Measurements from ENCODE around the gene TTF1.

Gene TTF1, protein sequence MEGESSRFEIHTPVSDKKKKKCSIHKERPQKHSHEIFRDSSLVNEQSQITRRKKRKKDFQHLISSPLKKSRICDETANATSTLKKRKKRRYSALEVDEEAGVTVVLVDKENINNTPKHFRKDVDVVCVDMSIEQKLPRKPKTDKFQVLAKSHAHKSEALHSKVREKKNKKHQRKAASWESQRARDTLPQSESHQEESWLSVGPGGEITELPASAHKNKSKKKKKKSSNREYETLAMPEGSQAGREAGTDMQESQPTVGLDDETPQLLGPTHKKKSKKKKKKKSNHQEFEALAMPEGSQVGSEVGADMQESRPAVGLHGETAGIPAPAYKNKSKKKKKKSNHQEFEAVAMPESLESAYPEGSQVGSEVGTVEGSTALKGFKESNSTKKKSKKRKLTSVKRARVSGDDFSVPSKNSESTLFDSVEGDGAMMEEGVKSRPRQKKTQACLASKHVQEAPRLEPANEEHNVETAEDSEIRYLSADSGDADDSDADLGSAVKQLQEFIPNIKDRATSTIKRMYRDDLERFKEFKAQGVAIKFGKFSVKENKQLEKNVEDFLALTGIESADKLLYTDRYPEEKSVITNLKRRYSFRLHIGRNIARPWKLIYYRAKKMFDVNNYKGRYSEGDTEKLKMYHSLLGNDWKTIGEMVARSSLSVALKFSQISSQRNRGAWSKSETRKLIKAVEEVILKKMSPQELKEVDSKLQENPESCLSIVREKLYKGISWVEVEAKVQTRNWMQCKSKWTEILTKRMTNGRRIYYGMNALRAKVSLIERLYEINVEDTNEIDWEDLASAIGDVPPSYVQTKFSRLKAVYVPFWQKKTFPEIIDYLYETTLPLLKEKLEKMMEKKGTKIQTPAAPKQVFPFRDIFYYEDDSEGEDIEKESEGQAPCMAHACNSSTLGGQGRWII

DNA sequence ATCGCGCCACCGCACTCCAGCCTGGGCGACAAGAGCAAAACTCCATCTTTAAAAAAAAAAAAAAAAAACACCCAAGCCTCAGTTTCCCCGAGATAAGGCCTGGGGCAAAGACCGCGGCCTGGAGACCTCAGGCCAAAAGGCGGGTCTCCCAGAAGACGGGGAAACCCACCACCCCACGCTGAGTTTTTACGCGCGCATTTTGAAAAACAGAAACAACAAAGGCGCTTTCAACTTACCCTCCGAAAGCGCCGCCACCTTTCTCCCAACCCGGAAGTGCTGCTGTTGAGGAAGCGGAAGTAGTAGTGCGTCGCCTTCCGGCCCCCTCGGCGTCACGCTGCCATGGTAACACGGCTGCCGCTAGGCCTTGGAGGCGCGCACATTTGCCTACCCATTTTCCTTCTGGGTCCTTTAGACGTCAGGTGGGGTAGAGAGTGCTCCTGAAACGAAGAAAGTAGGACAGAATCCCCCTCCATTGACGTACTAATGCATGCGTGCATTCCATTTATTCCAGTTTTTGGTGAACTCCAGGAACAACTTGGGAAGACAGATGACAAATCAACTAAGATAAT lies at the start of gene TTF1:
TSS of gene TTF1 (minus strand) at position 287 of the 569 bp plus-strand sequence. CDS start 4,019 bp downstream, outside the sequence.
- peaks cover 4% of the 10 kb centered on the region; the same call in 1 of the 2 replicates for H3K36me3 ChIP-seq (replicated peaks)
- in situ Hi-C loops (cut with MboI; ENCODE audit: low sequenced_read_pairs) = no loop called here
- peaks cover 12% of the 10 kb centered on the region for H3K4me1 ChIP-seq
- H3K4me3 ChIP-seq = peak within 1 kb of the TSS; percentile 59
- no peaks in the 10 kb centered on the region for H3K27me3 ChIP-seq (ENCODE audit: low read depth)
- peak; percentile 90 to 94 for DNase-seq (ENCODE audit: low spot score in 2 of 2)
- no peaks in the 10 kb centered on the region for H3K9me3 ChIP-seq

DNA sequence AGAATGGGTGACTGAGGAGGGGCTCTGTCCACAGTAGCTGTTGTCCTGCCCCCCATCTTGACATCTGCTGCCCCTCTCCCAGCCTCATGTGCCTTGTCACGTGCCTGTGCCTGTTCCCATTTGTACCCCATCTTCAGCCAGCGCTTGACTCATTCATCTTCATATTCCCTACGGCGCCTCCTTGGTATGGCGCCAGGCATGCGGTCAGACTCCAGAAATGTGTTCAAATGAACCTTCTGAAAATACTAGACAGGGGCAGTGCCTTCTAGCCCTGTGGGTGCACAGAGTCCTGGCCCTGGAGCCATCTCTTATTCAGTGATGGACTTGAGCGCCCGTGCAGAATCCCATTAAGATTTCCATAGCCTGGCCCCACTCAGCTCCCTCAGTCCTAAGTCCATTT lies 49.6 kb upstream of the TTF1 start:
- H3K9me3 ChIP-seq = no peaks in the 10 kb centered on the region
- no peaks in the 10 kb centered on the region for H3K4me1 ChIP-seq
- no peaks in the 10 kb centered on the region; the same call in 1 of the 2 replicates for H3K27me3 ChIP-seq (ENCODE audit: low read depth)
- no peak overlapping the region for H3K4me3 ChIP-seq
- in situ Hi-C loops (cut with MboI; ENCODE audit: low sequenced_read_pairs) = no loop called here
- H3K36me3 ChIP-seq (replicated peaks) = no peaks in the 10 kb centered on the region
- no peak for DNase-seq (ENCODE audit: low spot score in 2 of 2)

DNA sequence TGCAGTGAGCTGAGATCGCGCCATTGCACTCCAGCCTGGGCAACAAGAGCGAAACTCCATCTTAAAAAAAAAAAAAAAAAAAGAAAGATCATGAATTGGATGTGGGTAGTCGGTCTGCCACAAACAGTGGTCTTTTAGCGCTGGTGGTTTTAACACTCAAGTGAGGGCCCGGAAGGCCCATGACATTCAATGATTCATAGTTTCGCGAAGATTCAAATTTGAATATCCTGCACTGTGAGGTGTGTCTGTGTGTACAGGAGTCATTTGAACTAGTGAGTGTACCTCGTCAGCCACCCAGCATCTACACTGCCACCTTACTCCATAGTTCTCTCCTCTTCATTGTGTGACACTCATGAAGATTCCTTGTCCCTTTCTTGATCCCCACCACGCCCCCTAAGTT lies 44.6 kb upstream of the TTF1 start:
- no peak overlapping the region for H3K4me3 ChIP-seq
- no peaks in the 10 kb centered on the region for H3K4me1 ChIP-seq
- no peaks in the 10 kb centered on the region; the same call in 1 of the 2 replicates for H3K27me3 ChIP-seq (ENCODE audit: low read depth)
- DNase-seq (ENCODE audit: low spot score in 2 of 2) = no peak
- in situ Hi-C loops (cut with MboI; ENCODE audit: low sequenced_read_pairs) = no loop called here
- no peaks in the 10 kb centered on the region for H3K36me3 ChIP-seq (replicated peaks)
- H3K9me3 ChIP-seq = no peaks in the 10 kb centered on the region

DNA sequence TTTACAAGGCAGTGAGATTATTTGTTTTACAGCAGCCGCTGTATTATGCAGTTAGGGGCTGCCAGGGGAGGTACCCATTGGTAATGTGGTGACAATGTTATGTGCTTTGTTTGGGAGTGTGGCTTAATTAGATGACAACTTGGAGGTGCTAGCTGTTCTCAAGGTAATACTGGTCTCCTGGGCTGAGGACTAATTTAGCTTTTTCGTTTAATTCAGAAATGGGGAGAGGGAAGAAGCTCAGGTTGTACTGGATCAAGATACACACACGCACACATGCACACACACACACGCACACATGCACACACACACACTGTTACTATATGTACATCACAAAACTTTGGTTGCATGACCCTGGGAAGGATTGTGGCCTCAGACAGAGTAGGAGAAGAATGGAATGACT lies 41.3 kb upstream of the TTF1 start:
- Histone ChIP-seq H3K4me3 (no peak overlapping the region), H3K9me3 (no peaks in the 10 kb centered on the region), H3K4me1 (no peaks in the 10 kb centered on the region), H3K36me3 (replicated peaks) (no peaks in the 10 kb centered on the region), H3K27me3 (ENCODE audit: low read depth) (no peaks in the 10 kb centered on the region; the same call in 1 of the 2 replicates)
- no peak for DNase-seq (ENCODE audit: low spot score in 2 of 2)
- in situ Hi-C loops (cut with MboI; ENCODE audit: low sequenced_read_pairs) = no loop called here

DNA sequence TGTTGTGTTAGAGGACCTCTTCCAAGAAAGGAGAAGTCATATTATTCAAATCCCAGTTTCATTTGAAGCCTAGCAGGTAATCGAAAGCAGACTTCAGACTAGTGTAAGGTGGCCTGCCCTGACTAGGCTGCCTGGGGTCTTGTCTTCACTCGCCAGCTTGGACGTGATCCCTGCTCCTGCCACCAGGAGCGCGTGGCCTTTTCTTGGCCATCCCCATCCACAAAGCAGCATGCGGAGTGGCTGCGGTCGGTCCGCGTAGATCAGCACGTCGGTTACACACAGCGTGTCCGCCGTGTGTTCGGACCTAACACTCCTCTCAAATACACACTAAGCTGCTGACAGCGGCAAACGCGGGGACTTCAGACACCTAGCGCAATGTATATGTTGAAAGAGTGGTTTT lies 40.7 kb upstream of the TTF1 start:
- Histone ChIP-seq H3K4me3 (no peak overlapping the region), H3K4me1 (no peaks in the 10 kb centered on the region), H3K27me3 (ENCODE audit: low read depth) (no peaks in the 10 kb centered on the region; the same call in 1 of the 2 replicates), H3K36me3 (replicated peaks) (no peaks in the 10 kb centered on the region), H3K9me3 (no peaks in the 10 kb centered on the region)
- in situ Hi-C loops (cut with MboI; ENCODE audit: low sequenced_read_pairs) = no loop called here
- peak in 1 of 2 experiments; percentile 21 for DNase-seq (ENCODE audit: low spot score in 2 of 2)

DNA sequence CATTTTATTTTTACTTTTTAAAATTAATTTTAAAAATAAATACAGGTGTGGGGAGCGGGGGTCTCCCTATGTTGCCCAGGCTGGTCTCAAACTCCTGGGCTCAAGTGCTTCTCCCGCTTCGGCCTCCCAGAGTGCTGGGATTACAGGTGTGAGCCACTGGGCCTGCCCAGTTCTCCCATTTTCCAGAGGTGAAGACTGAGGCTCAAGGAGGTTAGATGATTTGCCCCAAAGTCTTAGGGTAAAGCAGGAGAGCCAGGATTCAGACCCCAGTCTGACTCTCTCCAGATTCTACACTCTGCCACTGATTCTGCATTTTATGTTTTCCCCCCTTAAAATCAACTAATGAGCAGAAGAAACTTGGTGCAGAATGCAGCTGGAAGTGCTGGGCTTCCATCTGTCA lies 40.2 kb upstream of the TTF1 start:
- no peaks in the 10 kb centered on the region for H3K4me1 ChIP-seq
- no peak for DNase-seq (ENCODE audit: low spot score in 2 of 2)
- in situ Hi-C loops (cut with MboI; ENCODE audit: low sequenced_read_pairs) = no loop called here
- H3K4me3 ChIP-seq = no peak overlapping the region
- no peaks in the 10 kb centered on the region for H3K36me3 ChIP-seq (replicated peaks)
- no peaks in the 10 kb centered on the region for H3K9me3 ChIP-seq
- no peaks in the 10 kb centered on the region; the same call in 1 of the 2 replicates for H3K27me3 ChIP-seq (ENCODE audit: low read depth)

DNA sequence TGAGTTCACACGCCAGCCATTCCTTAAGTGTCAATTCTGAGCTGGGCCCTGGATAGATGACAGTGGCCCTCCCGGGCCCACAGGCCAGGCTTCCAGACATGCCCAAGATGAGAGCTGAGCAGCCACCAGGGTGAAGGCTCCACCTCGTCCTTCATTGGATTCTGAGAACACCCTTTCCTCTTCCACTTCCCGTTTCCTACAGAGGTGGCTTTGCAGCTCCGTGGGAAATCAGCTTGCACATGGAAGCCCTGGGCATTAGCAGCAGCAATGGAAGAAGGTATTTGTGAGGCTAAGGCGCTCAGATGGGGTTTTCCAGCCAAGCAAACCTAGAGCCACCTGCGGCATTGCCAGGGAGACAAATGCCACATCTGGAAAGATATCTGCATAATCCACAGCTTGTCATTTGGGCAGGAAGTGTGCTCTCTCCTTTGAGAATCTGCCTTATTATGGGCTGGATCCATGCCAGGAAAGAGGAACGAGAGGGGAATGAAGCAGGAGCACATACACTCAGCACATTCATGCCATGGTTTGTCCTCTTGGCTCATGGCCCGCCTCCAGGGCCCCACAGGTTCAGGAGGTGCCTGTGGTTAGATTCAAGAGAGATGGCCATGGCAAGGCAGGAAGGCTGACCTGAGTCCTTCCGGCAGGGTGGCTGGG lies 37.4 kb upstream of the TTF1 start:
- Histone ChIP-seq H3K4me1 (no peaks in the 10 kb centered on the region), H3K4me3 (no peak overlapping the region), H3K27me3 (ENCODE audit: low read depth) (no peaks in the 10 kb centered on the region; the same call in 1 of the 2 replicates), H3K9me3 (no peaks in the 10 kb centered on the region), H3K36me3 (replicated peaks) (no peaks in the 10 kb centered on the region)
- in situ Hi-C loops (cut with MboI; ENCODE audit: low sequenced_read_pairs) = no loop called here
- DNase-seq (ENCODE audit: low spot score in 2 of 2) = no peak

DNA sequence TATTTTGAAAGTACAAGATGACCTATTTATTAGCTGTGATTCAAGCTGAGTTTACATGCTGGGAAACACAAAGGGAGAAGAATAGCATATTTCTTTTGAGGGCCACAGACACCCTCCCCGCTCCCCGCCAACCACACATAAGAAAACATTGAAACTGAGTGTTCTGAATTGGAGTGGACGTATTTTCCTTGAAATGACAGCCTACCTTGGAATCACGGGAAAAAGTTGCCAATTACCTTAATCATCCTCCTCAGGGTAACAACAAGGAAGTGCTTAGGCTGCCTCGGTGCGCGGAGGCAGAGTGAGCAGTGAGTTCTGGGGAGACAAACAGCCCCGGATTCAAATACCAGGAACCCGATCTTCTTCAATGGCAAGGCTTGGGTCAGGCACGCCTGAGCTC lies 34.8 kb upstream of the TTF1 start:
- H3K4me1 ChIP-seq = no peaks in the 10 kb centered on the region
- H3K27me3 ChIP-seq (ENCODE audit: low read depth) = no peaks in the 10 kb centered on the region; the same call in 1 of the 2 replicates
- H3K4me3 ChIP-seq = no peak overlapping the region
- DNase-seq (ENCODE audit: low spot score in 2 of 2) = no peak
- in situ Hi-C loops (cut with MboI; ENCODE audit: low sequenced_read_pairs) = no loop called here
- no peaks in the 10 kb centered on the region for H3K9me3 ChIP-seq
- no peaks in the 10 kb centered on the region for H3K36me3 ChIP-seq (replicated peaks)

DNA sequence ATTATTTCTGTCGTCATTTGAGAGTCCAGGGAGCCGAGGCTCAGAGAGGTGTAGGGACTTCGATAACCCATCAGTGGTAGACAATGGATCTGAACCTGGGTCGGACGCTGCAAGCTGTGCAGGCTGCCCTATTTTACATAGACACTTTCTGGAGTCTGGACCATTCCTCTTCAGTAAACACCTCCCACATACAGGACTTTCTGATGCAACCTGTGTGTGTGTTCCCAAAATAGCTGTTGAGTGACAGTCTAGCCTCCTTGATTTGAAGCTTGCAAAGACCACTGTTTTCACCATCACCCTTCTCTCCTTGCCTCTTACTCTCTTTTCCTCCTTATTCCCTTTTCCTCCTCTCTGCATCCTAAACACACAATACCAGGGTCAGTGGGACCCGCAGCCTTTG lies 34.1 kb upstream of the TTF1 start:
- Histone ChIP-seq H3K9me3 (no peaks in the 10 kb centered on the region), H3K4me1 (no peaks in the 10 kb centered on the region), H3K36me3 (replicated peaks) (no peaks in the 10 kb centered on the region), H3K4me3 (no peak overlapping the region), H3K27me3 (ENCODE audit: low read depth) (no peaks in the 10 kb centered on the region; the same call in 1 of the 2 replicates)
- DNase-seq (ENCODE audit: low spot score in 2 of 2) = no peak
- in situ Hi-C loops (cut with MboI; ENCODE audit: low sequenced_read_pairs) = no loop called here

DNA sequence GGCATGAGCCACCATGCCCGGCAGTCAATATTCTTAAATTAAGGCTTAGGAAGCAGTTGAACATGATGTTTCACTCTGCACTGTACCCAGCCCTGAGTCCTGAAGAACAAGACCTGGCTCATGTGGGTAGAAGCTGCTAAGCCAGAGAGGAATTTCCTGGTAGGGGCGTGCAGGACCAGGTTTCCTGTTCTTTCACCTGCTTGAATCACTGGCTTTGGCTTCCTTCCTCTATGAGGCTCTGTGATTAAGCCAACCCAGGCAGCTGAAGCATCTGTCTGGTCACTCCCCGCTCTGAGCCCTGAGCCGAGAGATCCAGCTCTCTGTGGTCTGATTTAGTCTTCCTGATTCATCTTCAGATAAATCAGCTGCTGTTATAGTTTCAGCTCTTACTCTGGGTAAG lies 32.5 kb upstream of the TTF1 start:
- H3K27me3 ChIP-seq (ENCODE audit: low read depth) = no peaks in the 10 kb centered on the region
- H3K4me1 ChIP-seq = no peaks in the 10 kb centered on the region; the same call in 1 of the 2 replicates
- in situ Hi-C loops (cut with MboI; ENCODE audit: low sequenced_read_pairs) = no loop called here
- no peaks in the 10 kb centered on the region for H3K9me3 ChIP-seq
- DNase-seq (ENCODE audit: low spot score in 2 of 2) = no peak
- no peaks in the 10 kb centered on the region for H3K36me3 ChIP-seq (replicated peaks)
- H3K4me3 ChIP-seq = no peak overlapping the region

DNA sequence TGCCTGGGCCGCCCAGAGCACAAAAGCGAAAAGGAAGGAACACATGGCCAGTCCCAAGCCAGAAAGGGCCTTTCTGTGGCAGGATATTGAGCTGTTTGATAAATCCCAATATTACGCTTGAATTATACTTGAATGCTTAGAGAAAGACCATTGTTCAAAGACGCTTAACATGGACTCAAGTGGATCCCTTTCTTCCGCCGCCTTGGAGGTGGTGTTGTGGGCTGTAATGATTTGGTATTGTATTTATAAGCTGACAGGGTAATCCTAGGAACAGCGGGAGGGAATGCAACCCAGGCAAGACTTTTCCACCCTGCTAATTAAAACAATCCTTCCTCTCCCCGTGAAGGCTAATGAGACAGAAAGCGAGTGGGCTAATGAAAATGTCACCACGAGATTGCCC lies 28.2 kb upstream of the TTF1 start:
- no peaks in the 10 kb centered on the region; the same call in 1 of the 2 replicates for H3K4me1 ChIP-seq
- in situ Hi-C loops (cut with MboI; ENCODE audit: low sequenced_read_pairs) = no loop called here
- no peak overlapping the region for H3K4me3 ChIP-seq
- DNase-seq (ENCODE audit: low spot score in 2 of 2) = no peak
- H3K36me3 ChIP-seq (replicated peaks) = no peaks in the 10 kb centered on the region
- no peaks in the 10 kb centered on the region for H3K9me3 ChIP-seq
- peaks cover 3% of the 10 kb centered on the region; the same call in 1 of the 2 replicates for H3K27me3 ChIP-seq (ENCODE audit: low read depth)

DNA sequence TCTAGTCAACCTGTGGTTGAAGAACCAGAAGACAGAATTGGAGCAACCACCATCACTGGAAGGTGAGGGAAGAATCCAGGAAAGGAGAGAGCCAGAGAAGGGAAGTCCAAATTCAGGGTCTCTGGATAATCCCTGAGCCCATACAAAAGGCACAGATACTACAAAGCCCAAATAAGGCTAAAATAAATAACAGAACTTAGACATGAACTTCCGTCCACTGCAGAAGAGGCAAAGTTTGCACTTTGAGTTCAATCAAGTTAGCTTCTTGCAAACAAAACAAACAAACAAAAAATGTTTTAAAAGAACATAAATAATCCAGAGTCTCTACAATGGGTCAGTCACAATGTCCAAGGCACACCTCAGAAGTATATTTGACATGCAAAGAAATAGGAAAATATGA lies 24.4 kb upstream of the TTF1 start:
- Histone ChIP-seq H3K36me3 (replicated peaks) (no peaks in the 10 kb centered on the region), H3K4me3 (no peak overlapping the region), H3K9me3 (no peaks in the 10 kb centered on the region), H3K27me3 (ENCODE audit: low read depth) (peaks cover 3% of the 10 kb centered on the region; the same call in 1 of the 2 replicates), H3K4me1 (peaks cover 5% of the 10 kb centered on the region)
- in situ Hi-C loops (cut with MboI; ENCODE audit: low sequenced_read_pairs) = no loop called here
- no peak for DNase-seq (ENCODE audit: low spot score in 2 of 2)

Data from HAP-1 (cell line).